Activated CD4-positive, alpha-beta T cell treated with anti-CD3 and anti-CD28 coated beads for 24 hours (primary cell): ENCODE results near the gene ZNF57.
"Not testable (repeated sequence)": the region's sequence is repeated elsewhere in the genome, so short reads cannot be mapped to it uniquely, and the experiment has no call there.

Experiments used
- DNase-seq, 2 donors: peaks; one replicate each; pipeline ENCODE4 v3.0.0-alpha.2; 2020; ENCODE audit warnings: low read depth in 2 of 2

The ZNF57 gene

GRCh38 chr19:2900296-2901252, at the start of gene ZNF57:
ZNF57 (plus strand) TSS chr19:2900928; CDS start chr19:2901046, 118 bp downstream.
- peak; percentile 99 for DNase-seq

- DNase-seq: no peak
Measured at GRCh38 chr19:2852598-2852997, 48.1 kb upstream of the ZNF57 start.

GRCh38 chr19:2853015-2853606, 47.6 kb upstream of the ZNF57 start:
- DNase-seq: no peak

GRCh38 chr19:2854849-2855248, 45.9 kb upstream of the ZNF57 start:
- no peak for DNase-seq

GRCh38 chr19:2856457-2857050, 44.2 kb upstream of the ZNF57 start:
- no peak for DNase-seq

GRCh38 chr19:2858864-2859263, 41.9 kb upstream of the ZNF57 start:
- no peak for DNase-seq

GRCh38 chr19:2863816-2864215, 36.9 kb upstream of the ZNF57 start:
- DNase-seq: no peak

GRCh38 chr19:2865334-2866100, 35.2 kb upstream of the ZNF57 start:
- no peak for DNase-seq

- no peak for DNase-seq
Measured at GRCh38 chr19:2866495-2867024, 34.2 kb upstream of the ZNF57 start.

GRCh38 chr19:2867025-2867991, 33.4 kb upstream of the ZNF57 start, which contains the start of gene ZNF556:
ZNF556 (plus strand) TSS chr19:2867335; CDS start chr19:2867422, 87 bp downstream.
- no peak for DNase-seq

GRCh38 chr19:2869618-2870017, 31.1 kb upstream of the ZNF57 start:
- no peak for DNase-seq

GRCh38 chr19:2872175-2872574, 28.6 kb upstream of the ZNF57 start:
- not testable (repeated sequence) for DNase-seq

- DNase-seq: no peak
Measured at GRCh38 chr19:2877398-2878331, 23.1 kb upstream of the ZNF57 start.

- DNase-seq: no peak
Measured at GRCh38 chr19:2883686-2884439, 16.9 kb upstream of the ZNF57 start.

GRCh38 chr19:2885736-2886135, 15.0 kb upstream of the ZNF57 start:
- no peak for DNase-seq

GRCh38 chr19:2887391-2887914, 13.3 kb upstream of the ZNF57 start:
- DNase-seq: no peak

- peak in 1 of 2 donors; percentile 58 for DNase-seq
Measured at GRCh38 chr19:2888731-2889224, 11.9 kb upstream of the ZNF57 start.

- DNase-seq: not testable (repeated sequence)
Measured at GRCh38 chr19:2890531-2890930, 10.2 kb upstream of the ZNF57 start.
